IMR-90 (cell line): ENCODE data around the gene INMT. TPM values are rescaled to one million over a fixed set of nuclear protein-coding genes. Genes with fewer than 3 reads are reported as not detected.
A peak's percentile ranks its signal among the peaks of the same experiment; 100 is the strongest.

Experiments used
- ATAC-seq: fragments of 200-7000 bp; cut with Tn5 transposase; 2 replicates; pipeline ENCODE4 v1.9.1; 2020; ENCODE audit warnings: low read depth, mild to moderate bottlenecking, moderate library complexity
- BruUV-seq: library from RNA; stranded (reverse); fragments of 400-500 nt; replicated peaks from 2 replicates; lab custom pipeline; 2021; lab: Mats Ljungman, UMichigan
- CTCF ChIA-PET: fragments of 300-600 bp; formaldehyde crosslinking; extraction: SDS; loops from one replicate; lab custom pipeline; 2021; ENCODE audit warnings: antibody characterized with exemption; lab: Yijun Ruan, JAX
- POLR2A ChIA-PET: fragments of 300-600 bp; sonication (Branson Sonifier 250); formaldehyde crosslinking; loops from one replicate; lab custom pipeline; 2022; ENCODE audit warnings: antibody characterized with exemption; ENCODE audit not compliant: unreplicated experiment; lab: Charles Lee
- DNase-seq: peaks from one replicate; pipeline ENCODE4 v3.0.0; 2013
- H2AFZ ChIP-seq: replicated peaks from 2 replicates; pipeline ENCODE3; 2013; ENCODE audit warnings: low read length, mild to moderate bottlenecking; ENCODE audit not compliant: poor library complexity
- H2AK5ac ChIP-seq: 2 replicates; pipeline ENCODE4 v1.6.1; 2013; ENCODE audit warnings: low read depth, low read length, inconsistent platforms
- H2AK9ac ChIP-seq: replicated peaks from 2 replicates; pipeline ENCODE3; 2013; ENCODE audit warnings: mild to moderate bottlenecking, low read depth, low read length, moderate library complexity; ENCODE audit not compliant: poor library complexity
- H2BK120ac ChIP-seq: 2 replicates; pipeline ENCODE4 v1.6.1; 2013; ENCODE audit warnings: low read depth, low read length, inconsistent platforms
- H2BK15ac ChIP-seq: 3 replicates; pipeline ENCODE4 v1.6.1; 2013; ENCODE audit warnings: low read depth, low read length, inconsistent platforms
- H2BK20ac ChIP-seq: 2 replicates; pipeline ENCODE4 v1.6.1; 2013; ENCODE audit warnings: low read depth, mild to moderate bottlenecking, inconsistent platforms, low read length, moderate library complexity
- H2BK5ac ChIP-seq: 2 replicates; pipeline ENCODE4 v1.6.1; 2013; ENCODE audit warnings: mild to moderate bottlenecking, low read depth, low read length, inconsistent platforms; ENCODE audit not compliant: poor library complexity, severe bottlenecking
- H3K14ac ChIP-seq: replicated peaks from 2 replicates; pipeline ENCODE4 v1.6.1; 2013; ENCODE audit warnings: low read depth, low read length, inconsistent platforms
- H3K18ac ChIP-seq: 2 replicates; pipeline ENCODE4 v1.6.1; 2013; ENCODE audit warnings: low read depth, low read length, control low read depth
- H3K23ac ChIP-seq: 2 replicates; pipeline ENCODE4 v1.6.1; 2013; ENCODE audit warnings: low read depth, low read length, inconsistent platforms
- H3K27ac ChIP-seq: 2 replicates; pipeline ENCODE4 v1.5.1; 2013; ENCODE audit warnings: mild to moderate bottlenecking, control low read depth, low read length; ENCODE audit not compliant: insufficient read depth
- H3K27me3 ChIP-seq: 2 replicates; pipeline ENCODE4 v1.6.1; 2013; ENCODE audit warnings: low read length; ENCODE audit not compliant: control insufficient read depth, insufficient read depth
- H3K36me3 ChIP-seq: 2 replicates; pipeline ENCODE4 v1.6.1; 2013; ENCODE audit warnings: low read length, mixed read lengths; ENCODE audit not compliant: control insufficient read depth, insufficient read depth
- H3K4ac ChIP-seq: 2 replicates; pipeline ENCODE4 v1.6.1; 2013; ENCODE audit warnings: low read depth, low read length, inconsistent platforms
- H3K4me1 ChIP-seq: 2 replicates; pipeline ENCODE4 v1.6.1; 2013; ENCODE audit warnings: low read length, mixed read lengths; ENCODE audit not compliant: control insufficient read depth, insufficient read depth
- H3K4me2 ChIP-seq: 2 replicates; pipeline ENCODE4 v1.6.1; 2013; ENCODE audit warnings: low read depth, mild to moderate bottlenecking, control low read depth, low read length, moderate library complexity
- H3K4me3 ChIP-seq: 2 replicates; pipeline ENCODE4 v1.5.1; 2013; ENCODE audit warnings: low read depth, mild to moderate bottlenecking, control low read depth, low read length, moderate library complexity; ENCODE audit not compliant: insufficient read depth
- H3K56ac ChIP-seq: 2 replicates; pipeline ENCODE4 v1.6.1; 2013; ENCODE audit warnings: low read length, inconsistent platforms; ENCODE audit not compliant: insufficient read depth; ENCODE audit errors: extremely low read depth
- H3K79me1 ChIP-seq, 2 experiments: 2 replicates each; pipeline ENCODE4 v1.6.1; 2013; ENCODE audit warnings: low read length in 2 of 2, inconsistent platforms in 1 of 2, low read depth in 1 of 2
- H3K9ac ChIP-seq: 2 replicates; pipeline ENCODE4 v1.6.1; 2013; ENCODE audit warnings: low read depth, low read length, control low read depth
- H3K9me1 ChIP-seq: 2 replicates; pipeline ENCODE4 v1.6.1; 2013; ENCODE audit warnings: low read length, inconsistent platforms; ENCODE audit not compliant: insufficient read depth
- H3K9me3 ChIP-seq: 2 replicates; pipeline ENCODE4 v1.6.1; 2013; ENCODE audit warnings: low read length; ENCODE audit not compliant: control insufficient read depth, insufficient read depth
- H4K20me1 ChIP-seq: 2 replicates; pipeline ENCODE4 v1.6.1; 2013; ENCODE audit warnings: low read length, inconsistent platforms; ENCODE audit not compliant: insufficient read depth
- H4K5ac ChIP-seq: 2 replicates; pipeline ENCODE4 v1.6.1; 2013; ENCODE audit warnings: mild to moderate bottlenecking, low read depth, low read length, control low read depth
- H4K8ac ChIP-seq, 2 experiments: 2 replicates each; pipeline ENCODE4 v1.6.1; 2013; ENCODE audit warnings: low read depth in 2 of 2, low read length in 2 of 2, control low read depth in 1 of 2, inconsistent platforms in 1 of 2
- H4K91ac ChIP-seq: 2 replicates; pipeline ENCODE4 v1.6.1; 2013; ENCODE audit warnings: low read depth, low read length, inconsistent platforms; ENCODE audit not compliant: insufficient read depth
- BHLHE40 ChIP-seq: fragments of 150-350 bp; IDR thresholded peaks from 2 replicates; pipeline ENCODE4 v1.6.1; 2016; ENCODE audit warnings: mild to moderate bottlenecking, low read depth, low read length
- CEBPB ChIP-seq: IDR thresholded peaks from 2 replicates; pipeline ENCODE4 v1.6.1; 2012; ENCODE audit warnings: low read depth, low read length, improper control_type of control experiment
- CHD1 ChIP-seq: IDR thresholded peaks from 2 replicates; pipeline ENCODE4 v1.6.1; 2012; ENCODE audit warnings: low read depth, low read length, improper control_type of control experiment
- CTCF ChIP-seq: conservative IDR thresholded peaks from 2 replicates; pipeline ENCODE4 v1.5.1; 2012; ENCODE audit warnings: mild to moderate bottlenecking, low read depth, low read length, improper control_type of control experiment
- ELK1 ChIP-seq: fragments of 150-350 bp; IDR thresholded peaks from 2 replicates; pipeline ENCODE4 v1.6.1; 2016; ENCODE audit warnings: low read depth, mild to moderate bottlenecking, low read length, moderate library complexity, borderline replicate concordance
- MAFK ChIP-seq: IDR thresholded peaks from 2 replicates; pipeline ENCODE4 v1.6.1; 2012; ENCODE audit warnings: low read depth, low read length, improper control_type of control experiment
- MAZ ChIP-seq: IDR thresholded peaks from 2 replicates; pipeline ENCODE4 v1.6.1; 2012; ENCODE audit warnings: low read depth, mild to moderate bottlenecking, low read length, improper control_type of control experiment, moderate library complexity, borderline replicate concordance
- MXI1 ChIP-seq: IDR thresholded peaks from 2 replicates; pipeline ENCODE4 v1.6.1; 2012; ENCODE audit warnings: low read depth, mild to moderate bottlenecking, low read length, moderate library complexity, borderline replicate concordance
- RFX5 ChIP-seq: IDR thresholded peaks from 2 replicates; pipeline ENCODE4 v1.8.0; 2012; ENCODE audit warnings: low read depth, mild to moderate bottlenecking, low read length, moderate library complexity
- USF2 ChIP-seq: fragments of 150-350 bp; IDR thresholded peaks from 2 replicates; pipeline ENCODE4 v1.6.1; 2017; ENCODE audit warnings: mild to moderate bottlenecking, antibody characterized with exemption, low read length, low read depth
- WGBS, 2 experiments: methylation state at CpG; one replicate each; pipeline versions ENCODE4 v1.1.5 to v1.1.7; 2013; ENCODE audit warnings: missing lambda C conversion rate in 2 of 2; ENCODE audit not compliant: insufficient read length in 1 of 2; ENCODE audit errors: extremely low coverage in 2 of 2; 5-methylcytosine and 5-hydroxymethylcytosine counted together
- dilution Hi-C: fragments of 300-500 bp; cut with HindIII; formaldehyde crosslinking; loops from one replicate; pipeline ENCODE4 v1.14.3; 2018; ENCODE audit warnings: low sequenced_read_pairs; ENCODE audit not compliant: unreplicated experiment
- in situ Hi-C: fragments of 300-500 bp; cut with MboI; formaldehyde crosslinking; loops from 3 replicates; pipeline ENCODE4 v1.14.3; 2019; ENCODE audit warnings: low sequenced_read_pairs, inconsistent platforms, mixed read lengths
- intact Hi-C: fragments of 100-400 bp; cut with micrococcal nuclease; formaldehyde crosslinking; loops from 2 replicates; pipeline ENCODE4 v1.10.0; 2022
- polyA plus RNA-seq, 3 experiments: library from polyadenylated mRNA; depleted of rRNA; stranded (reverse); fragments of >200 nt; gene quantifications; 2 replicates each; pipeline ENCODE4 v1.2.3, GENCODE V29; 2012; ENCODE audit warnings: low replicate concordance in 1 of 3
- total RNA-seq: library from RNA; depleted of rRNA; stranded (reverse); fragments of >200 nt; gene quantifications from 2 replicates; pipeline ENCODE4 v1.2.3, GENCODE V29; 2012

INMT gene
- total and polyA plus RNA-seq, 2 of the 4 experiments (the other 2 are of a cell fraction): 0.39 to 2.2 TPM

- Histone ChIP-seq H2AFZ (no peak overlapping the region), H2BK15ac (no peak overlapping the region), H2BK5ac (peak overlapping the region; percentile 14), H3K18ac (no peak overlapping the region), H3K9me3 (no peaks in the 10 kb centered on the region; the same call in 1 of the 2 replicates), H3K56ac (no peak overlapping the region), H2AK9ac (no peak overlapping the region), H3K4me3 (no peak overlapping the region), H3K23ac (no peak overlapping the region), H4K8ac (no peak overlapping the region), H2BK120ac (no peak overlapping the region), H4K91ac (no peak overlapping the region), H3K27ac (no peak overlapping the region), H4K5ac (no peak overlapping the region), H3K36me3 (no peaks in the 10 kb centered on the region), H3K14ac (no peak overlapping the region), H3K4ac (no peak overlapping the region), H3K9me1 (peaks cover 25% of the 10 kb centered on the region), H4K20me1 (0 out of 2 replicates have a peak, but pooled peaks cover 6% of the 10 kb centered on the region), H3K79me1 (peaks cover 0 to 9% of the 10 kb centered on the region in 2 experiments; a peak in 1 of 4 replicates), H3K27me3 (no peaks in the 10 kb centered on the region), H3K4me2 (no peak overlapping the region), H2AK5ac (no peak overlapping the region), H2BK20ac (no peak overlapping the region), H3K9ac (no peak overlapping the region), H3K4me1 (peaks cover 35% of the 10 kb centered on the region)
- TF ChIP-seq CEBPB (no peak), CTCF (no peak), RFX5 (no peak), MAFK (no peak), CHD1 (no peak), MAZ (no peak), BHLHE40 (no peak), USF2 (no peak), MXI1 (no peak), ELK1 (no peak)
- POLR2A ChIA-PET: interaction anchor here (0.9 kb wide), 1 partner anchor 42 kb away, joined by 3 read pairs; no protein-coding TSS in a partner anchor
- CTCF ChIA-PET: no interaction called here
- intact Hi-C loops: no loop called here
- 96 to 100% methylated on average over 2 to 3 of the region's 6 CpGs for WGBS, 2 experiments
- dilution Hi-C loops: no loop called here
- DNase-seq (no peak), ATAC-seq (no peak)
- in situ Hi-C loops: no loop called here
- BruUV-seq: no TSS peak
Observed at GRCh38 chr7:30754315-30754877, 2.5 kb downstream of the INMT start.
